PC-3 (cell line): ENCODE results near the gene UNCX.

Experiments used
- EZH2 ChIP-seq: fragments of 300-600 bp; sonication (generic); IDR thresholded peaks from one replicate; pipeline ENCODE4 v1.6.1; 2017; ENCODE audit warnings: antibody characterized with exemption, mild to moderate bottlenecking, low read length; ENCODE audit not compliant: unreplicated experiment
- TF ChIP-seq, protein P1 (sequence below): fragments of 300-600 bp; sonication (generic); conservative IDR thresholded peaks from 2 replicates; pipeline ENCODE4 v1.5.1; 2017; ENCODE audit warnings: antibody characterized with exemption, low read depth, mild to moderate bottlenecking, low read length

- TF ChIP-seq, protein P1, sequence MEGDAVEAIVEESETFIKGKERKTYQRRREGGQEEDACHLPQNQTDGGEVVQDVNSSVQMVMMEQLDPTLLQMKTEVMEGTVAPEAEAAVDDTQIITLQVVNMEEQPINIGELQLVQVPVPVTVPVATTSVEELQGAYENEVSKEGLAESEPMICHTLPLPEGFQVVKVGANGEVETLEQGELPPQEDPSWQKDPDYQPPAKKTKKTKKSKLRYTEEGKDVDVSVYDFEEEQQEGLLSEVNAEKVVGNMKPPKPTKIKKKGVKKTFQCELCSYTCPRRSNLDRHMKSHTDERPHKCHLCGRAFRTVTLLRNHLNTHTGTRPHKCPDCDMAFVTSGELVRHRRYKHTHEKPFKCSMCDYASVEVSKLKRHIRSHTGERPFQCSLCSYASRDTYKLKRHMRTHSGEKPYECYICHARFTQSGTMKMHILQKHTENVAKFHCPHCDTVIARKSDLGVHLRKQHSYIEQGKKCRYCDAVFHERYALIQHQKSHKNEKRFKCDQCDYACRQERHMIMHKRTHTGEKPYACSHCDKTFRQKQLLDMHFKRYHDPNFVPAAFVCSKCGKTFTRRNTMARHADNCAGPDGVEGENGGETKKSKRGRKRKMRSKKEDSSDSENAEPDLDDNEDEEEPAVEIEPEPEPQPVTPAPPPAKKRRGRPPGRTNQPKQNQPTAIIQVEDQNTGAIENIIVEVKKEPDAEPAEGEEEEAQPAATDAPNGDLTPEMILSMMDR, result no peak
- no peak for TF ChIP-seq EZH2
These were observed 43.9 kb upstream of the UNCX start for GRCh38 chr7:1188720-1189294.
